Chondrocyte (in vitro differentiated cells): Measurements from ENCODE around the gene FAM227B. TPM values are rescaled to one million over a fixed set of nuclear protein-coding genes. Genes with fewer than 3 reads are reported as not detected.

Experiments used
- DNase-seq: peaks from one replicate; pipeline ENCODE4 v3.0.0; 2021; ENCODE audit warnings: mixed read lengths, low spot score
- H3K27ac Mint-ChIP-seq: one replicate; pipeline ENCODE4 v1.8.0; 2021; ENCODE audit warnings: mild to moderate bottlenecking, moderate library complexity, mixed read lengths; ENCODE audit not compliant: unreplicated experiment
- H3K27me3 Mint-ChIP-seq: 2 replicates; pipeline ENCODE4 v1.8.0; 2021; ENCODE audit warnings: low read depth, mixed read lengths
- H3K36me3 Mint-ChIP-seq: 2 replicates; pipeline ENCODE4 v1.8.0; 2021; ENCODE audit warnings: low read depth, mixed read lengths
- H3K4me1 Mint-ChIP-seq: 2 replicates; pipeline ENCODE4 v1.8.0; 2021; ENCODE audit warnings: low read depth, mild to moderate bottlenecking, mixed read lengths
- H3K4me3 Mint-ChIP-seq: one replicate; pipeline ENCODE4 v1.8.0; 2021; ENCODE audit warnings: mild to moderate bottlenecking, moderate library complexity, mixed read lengths; ENCODE audit not compliant: unreplicated experiment
- H3K9me3 Mint-ChIP-seq: 2 replicates; pipeline ENCODE4 v1.8.0; 2021; ENCODE audit warnings: low read depth, mixed read lengths
- total RNA-seq: library from RNA; stranded (reverse); gene quantifications from 3 replicates; pipeline ENCODE4 v1.2.1, GENCODE V29; 2021
- TF ChIP-seq, protein P1 (sequence below): fragments of 200-600 bp; sonication (generic); IDR thresholded peaks from 2 replicates; pipeline ENCODE4 v1.5.0; 2021; ENCODE audit warnings: antibody characterized with exemption, mild to moderate bottlenecking, moderate library complexity

The FAM227B gene
- total RNA-seq, 1 donor from 2014 or later = 2.2 TPM

DNA sequence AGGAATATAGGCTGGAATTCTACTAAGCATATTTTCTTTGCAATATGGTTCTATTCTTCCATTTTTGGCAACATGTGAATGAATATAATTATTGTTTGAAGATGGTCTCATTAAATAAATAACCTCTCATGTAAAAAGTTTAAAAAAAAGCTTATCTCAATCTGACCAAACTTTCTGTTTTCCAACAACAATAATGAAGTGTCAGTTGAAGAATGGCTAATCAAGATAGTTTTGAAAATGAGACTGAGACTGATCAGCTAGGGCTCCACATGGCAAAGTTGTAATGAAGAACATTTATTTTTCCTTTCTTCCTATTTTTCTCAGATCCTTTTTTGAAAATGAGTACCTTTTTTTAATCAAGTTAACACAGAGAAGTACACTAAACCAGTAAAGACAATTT lies 333.1 kb downstream of the FAM227B start:
- Mint-ChIP-seq H3K36me3 (peaks cover 31% of the 10 kb centered on the region), H3K27ac (no peak overlapping the region), H3K4me1 (peaks cover 28% of the 10 kb centered on the region), H3K27me3 (no peaks in the 10 kb centered on the region), H3K4me3 (no peak overlapping the region), H3K9me3 (no peaks in the 10 kb centered on the region)
- TF ChIP-seq, protein P1, sequence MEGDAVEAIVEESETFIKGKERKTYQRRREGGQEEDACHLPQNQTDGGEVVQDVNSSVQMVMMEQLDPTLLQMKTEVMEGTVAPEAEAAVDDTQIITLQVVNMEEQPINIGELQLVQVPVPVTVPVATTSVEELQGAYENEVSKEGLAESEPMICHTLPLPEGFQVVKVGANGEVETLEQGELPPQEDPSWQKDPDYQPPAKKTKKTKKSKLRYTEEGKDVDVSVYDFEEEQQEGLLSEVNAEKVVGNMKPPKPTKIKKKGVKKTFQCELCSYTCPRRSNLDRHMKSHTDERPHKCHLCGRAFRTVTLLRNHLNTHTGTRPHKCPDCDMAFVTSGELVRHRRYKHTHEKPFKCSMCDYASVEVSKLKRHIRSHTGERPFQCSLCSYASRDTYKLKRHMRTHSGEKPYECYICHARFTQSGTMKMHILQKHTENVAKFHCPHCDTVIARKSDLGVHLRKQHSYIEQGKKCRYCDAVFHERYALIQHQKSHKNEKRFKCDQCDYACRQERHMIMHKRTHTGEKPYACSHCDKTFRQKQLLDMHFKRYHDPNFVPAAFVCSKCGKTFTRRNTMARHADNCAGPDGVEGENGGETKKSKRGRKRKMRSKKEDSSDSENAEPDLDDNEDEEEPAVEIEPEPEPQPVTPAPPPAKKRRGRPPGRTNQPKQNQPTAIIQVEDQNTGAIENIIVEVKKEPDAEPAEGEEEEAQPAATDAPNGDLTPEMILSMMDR = no peak
- no peak for DNase-seq

DNA sequence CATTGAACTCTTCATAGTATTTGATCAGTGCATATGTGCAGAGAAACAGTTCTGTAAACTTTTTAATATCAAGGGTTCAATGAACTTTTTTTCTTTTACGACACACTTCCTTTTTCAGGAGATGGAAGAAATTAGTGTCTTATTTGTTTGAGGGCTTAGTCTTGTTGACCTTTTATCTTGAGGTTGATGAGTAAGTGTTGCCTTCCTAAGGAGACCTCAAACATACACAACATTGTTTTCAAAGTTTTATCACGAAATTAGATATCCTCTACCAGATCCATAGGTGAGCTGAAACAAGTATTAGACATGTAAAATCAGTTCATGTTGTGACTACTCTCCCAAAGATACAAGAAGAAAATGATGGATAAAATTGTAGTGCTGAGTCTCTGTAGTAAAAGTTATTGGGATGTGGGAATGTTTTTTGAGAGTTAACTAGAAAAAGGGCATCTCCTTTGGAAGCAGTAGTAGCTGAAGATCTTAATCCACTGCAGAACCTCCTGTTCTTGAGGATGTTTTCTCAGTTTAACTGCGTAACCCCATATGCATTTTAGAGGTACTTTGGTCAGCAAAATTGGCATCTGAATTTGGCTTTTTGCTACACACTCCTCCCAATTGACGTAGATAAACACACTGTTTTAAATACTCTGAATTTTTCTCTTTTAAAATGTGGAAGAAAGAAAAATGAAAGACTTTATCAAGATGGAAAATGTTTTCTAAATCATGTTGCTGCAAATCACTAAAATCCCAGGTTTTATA lies 333.8 kb downstream of the FAM227B start:
- no peaks in the 10 kb centered on the region for H3K27me3 Mint-ChIP-seq
- H3K4me1 Mint-ChIP-seq = peaks cover 33% of the 10 kb centered on the region
- H3K27ac Mint-ChIP-seq = no peak overlapping the region
- TF ChIP-seq, protein P1 = no peak
- peaks cover 31% of the 10 kb centered on the region for H3K36me3 Mint-ChIP-seq
- no peak overlapping the region for H3K4me3 Mint-ChIP-seq
- no peaks in the 10 kb centered on the region for H3K9me3 Mint-ChIP-seq
- DNase-seq = no peak

DNA sequence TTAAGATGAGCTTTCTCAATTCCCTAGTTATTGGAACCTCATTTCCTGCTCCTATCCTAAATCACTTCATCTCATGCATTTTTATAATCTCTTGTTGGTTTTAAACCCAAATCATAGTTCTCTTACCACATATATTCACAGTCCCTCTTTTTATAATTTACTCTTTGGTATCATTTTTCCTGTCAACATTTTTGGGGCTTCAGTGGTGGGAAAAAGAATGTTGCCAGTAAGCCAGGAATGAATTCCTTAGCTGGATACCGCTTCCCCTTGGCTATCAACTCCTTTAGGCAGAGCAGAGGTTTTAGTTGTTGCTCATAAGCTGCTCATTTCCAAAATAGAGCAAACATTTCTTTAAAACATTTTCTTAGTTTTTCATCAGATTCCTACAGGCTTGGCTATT lies 338.3 kb downstream of the FAM227B start:
- Mint-ChIP-seq H3K27ac (peak overlapping the region; percentile 93), H3K27me3 (no peaks in the 10 kb centered on the region), H3K4me1 (peaks cover 33% of the 10 kb centered on the region), H3K36me3 (peaks cover 29% of the 10 kb centered on the region), H3K4me3 (no peak overlapping the region), H3K9me3 (no peaks in the 10 kb centered on the region)
- TF ChIP-seq, protein P1 = no peak
- DNase-seq = no peak

DNA sequence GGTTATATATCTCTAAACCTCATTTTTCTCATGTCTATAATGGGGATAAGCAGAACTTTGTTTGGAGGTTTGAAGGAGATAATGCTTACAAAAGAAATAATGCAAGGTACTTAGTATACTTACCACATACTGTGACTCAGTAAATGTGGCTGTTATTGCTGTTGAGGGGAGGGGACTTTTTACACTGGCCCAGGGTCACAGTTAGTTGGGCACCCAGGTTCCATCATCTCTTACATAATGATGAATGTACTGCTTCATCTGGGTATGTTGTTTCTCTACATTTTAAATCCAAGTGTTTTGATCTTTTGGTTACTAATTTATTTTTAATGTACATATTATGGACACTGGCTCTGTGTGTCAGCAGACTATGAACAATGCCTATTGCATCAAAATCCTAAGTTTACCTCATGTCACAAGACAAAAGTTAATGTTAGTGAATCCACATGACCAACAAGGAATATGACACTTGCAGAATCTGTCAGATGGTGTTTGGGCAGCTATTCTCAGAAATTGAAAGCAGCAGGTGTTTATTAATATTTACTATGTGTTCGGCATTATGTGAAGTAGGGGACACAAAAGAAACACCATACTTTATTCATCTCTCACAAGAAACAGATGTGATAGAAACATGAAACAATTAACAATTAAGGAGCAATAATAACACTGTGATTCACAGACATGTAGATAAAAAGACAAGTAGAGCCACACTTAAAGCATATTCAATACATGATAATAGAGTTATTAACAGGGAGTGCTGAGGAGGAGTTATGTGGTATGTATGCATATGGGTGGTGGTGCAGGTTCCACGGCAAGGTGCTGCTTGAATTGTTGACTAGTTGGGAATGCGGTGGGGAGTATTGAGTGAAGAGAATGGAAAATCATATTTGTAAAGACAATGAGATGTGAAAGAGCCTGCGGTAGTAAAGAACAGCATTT lies 340.8 kb downstream of the FAM227B start:
- TF ChIP-seq, protein P1 = no peak
- Mint-ChIP-seq H3K27ac (no peak overlapping the region), H3K27me3 (no peaks in the 10 kb centered on the region), H3K4me1 (peaks cover 33% of the 10 kb centered on the region), H3K36me3 (peaks cover 13% of the 10 kb centered on the region), H3K4me3 (no peak overlapping the region), H3K9me3 (no peaks in the 10 kb centered on the region)
- no peak for DNase-seq

DNA sequence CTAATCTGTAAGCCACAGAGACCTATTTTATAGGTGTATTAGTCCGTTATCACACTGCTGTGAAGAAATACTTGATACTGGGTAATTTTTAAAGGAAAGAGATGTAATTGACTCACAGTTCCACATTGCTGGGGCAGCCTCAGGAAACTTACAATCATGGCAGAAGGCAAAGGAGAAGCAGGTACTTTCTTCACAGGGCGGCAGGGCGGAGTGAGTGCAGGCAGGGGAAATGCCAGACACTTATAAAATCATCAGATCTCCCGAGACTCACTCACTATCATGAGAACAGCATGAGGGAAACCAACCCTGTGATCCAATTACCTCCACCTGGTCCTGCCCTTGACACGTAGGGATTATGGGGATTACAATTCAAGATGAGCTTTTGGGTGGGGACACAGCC lies 341.9 kb downstream of the FAM227B start:
- Mint-ChIP-seq H3K36me3 (peaks cover 7% of the 10 kb centered on the region), H3K4me1 (peaks cover 38% of the 10 kb centered on the region), H3K9me3 (no peaks in the 10 kb centered on the region), H3K27ac (no peak overlapping the region), H3K27me3 (no peaks in the 10 kb centered on the region), H3K4me3 (no peak overlapping the region)
- DNase-seq = no peak
- TF ChIP-seq, protein P1 = no peak
